ENCODE results near the gene SLC10A3. TPM values are rescaled to one million over a fixed set of nuclear protein-coding genes. Genes with fewer than 3 reads are reported as not detected.

The SLC10A3 gene
- total and polyA plus RNA-seq, 2 of the 13 experiments (the other 11 are each of a cell fraction or from before 2014, with no cell fraction given), result 10.1 to 11.5 TPM

DNA sequence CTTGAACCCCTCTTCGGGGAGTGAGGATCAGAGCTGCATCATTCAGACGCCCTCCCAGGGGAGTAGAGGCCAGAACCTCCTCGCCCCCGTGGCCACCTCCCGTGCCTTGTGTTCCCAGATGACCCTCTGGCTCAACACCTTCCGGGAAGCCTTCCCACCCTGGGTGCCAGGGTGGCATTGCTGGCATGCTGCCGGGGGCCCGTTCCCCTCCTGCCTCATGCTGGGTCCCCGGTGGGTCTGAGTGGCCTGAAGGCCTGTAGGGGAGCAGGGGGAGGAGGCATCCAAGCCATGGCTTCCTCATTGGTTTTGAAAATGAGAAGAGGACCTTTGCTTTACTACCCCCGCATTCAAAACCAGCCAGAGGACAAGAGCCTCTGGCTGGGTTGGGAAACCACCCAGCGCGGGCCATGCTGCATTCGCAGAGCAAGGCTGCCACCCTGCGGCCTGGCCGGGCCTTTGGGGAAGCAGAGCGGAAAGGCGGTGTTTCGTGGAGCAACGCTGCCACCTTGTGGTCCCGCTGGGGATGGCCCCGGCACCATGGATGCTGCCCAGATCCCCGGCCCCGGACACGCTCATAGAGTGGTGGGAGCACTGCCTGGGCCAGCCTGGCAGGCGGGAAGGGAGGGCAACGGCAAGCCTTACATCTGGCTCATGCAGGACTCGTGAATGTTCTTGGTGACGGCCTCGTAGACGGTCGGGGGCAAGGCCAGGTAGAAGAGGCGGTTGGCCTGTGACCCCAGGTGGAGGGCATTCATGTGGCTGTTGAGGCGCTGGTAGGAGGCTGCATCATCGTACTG, 44.3 kb upstream of the SLC10A3 start (continued):
- TF ChIP-seq POGZ (CRISPR knock-in tag; IDR thresholded peaks at IDR 0.05) (peak; percentile 31; the same call in 1 of the 2 replicates), ZNF788 (CRISPR knock-in tag; IDR thresholded peaks at IDR 0.05; ENCODE audit: borderline replicate concordance) (no peak), GATAD2A (CRISPR knock-in tag; IDR thresholded peaks at IDR 0.05) (0 out of 2 replicates have a peak, but pooled peaks have one; percentile 26), MTA1 (CRISPR knock-in tag; IDR thresholded peaks at IDR 0.05; ENCODE audit: borderline replicate concordance) (peak; percentile 13; the same call in 1 of the 2 replicates), HIVEP1 (CRISPR knock-in tag; IDR thresholded peaks at IDR 0.05) (0 out of 2 replicates have a peak, but pooled peaks have one; percentile 26), GABPB1 (CRISPR knock-in tag; IDR thresholded peaks at IDR 0.05) (peak; percentile 66), KLF6 (CRISPR knock-in tag; IDR thresholded peaks at IDR 0.05) (0 out of 2 replicates have a peak, but pooled peaks have one; percentile 27), ZNF251 (CRISPR knock-in tag; IDR thresholded peaks at IDR 0.05) (no peak), ZNF660 (CRISPR knock-in tag; IDR thresholded peaks at IDR 0.05; ENCODE audit: borderline replicate concordance, low read depth) (no peak), NR2F6 (IDR thresholded peaks at IDR 0.05) (no peak), NR2F6 (CRISPR knock-in tag; IDR thresholded peaks at IDR 0.05) (0 out of 2 replicates have a peak, but pooled peaks have one; percentile 43), KMT2A (CRISPR knock-in tag; IDR thresholded peaks at IDR 0.05) (peak; percentile 41; the same call in 1 of the 2 replicates), JUN (CRISPR knock-in tag; IDR thresholded peaks at IDR 0.05) (no peak), NONO (IDR thresholded peaks at IDR 0.05) (no peak), NONO (CRISPR knock-in tag; conservative IDR thresholded peaks at IDR 0.05) (0 out of 2 replicates have a peak, but pooled peaks have one; percentile 59), MAX (IDR thresholded peaks at IDR 0.05) (peak; percentile 53; the same call in 1 of the 2 replicates), FOSL2 (CRISPR knock-in tag; IDR thresholded peaks at IDR 0.05) (peak; percentile 48), ZBTB3 (CRISPR knock-in tag; IDR thresholded peaks at IDR 0.05; ENCODE audit: borderline replicate concordance, low read depth) (no peak), HNRNPL (IDR thresholded peaks at IDR 0.05; ENCODE audit: low read depth, low read length) (peak; percentile 78), MXI1 (IDR thresholded peaks at IDR 0.05; ENCODE audit: borderline replicate concordance, low read depth, low read length) (peak; percentile 55; the same call in 1 of the 3 replicates), THRA (CRISPR knock-in tag; IDR thresholded peaks at IDR 0.05; ENCODE audit: borderline replicate concordance) (0 out of 2 replicates have a peak, but pooled peaks have one; percentile 26)
- TF ChIP-seq, protein P1, sequence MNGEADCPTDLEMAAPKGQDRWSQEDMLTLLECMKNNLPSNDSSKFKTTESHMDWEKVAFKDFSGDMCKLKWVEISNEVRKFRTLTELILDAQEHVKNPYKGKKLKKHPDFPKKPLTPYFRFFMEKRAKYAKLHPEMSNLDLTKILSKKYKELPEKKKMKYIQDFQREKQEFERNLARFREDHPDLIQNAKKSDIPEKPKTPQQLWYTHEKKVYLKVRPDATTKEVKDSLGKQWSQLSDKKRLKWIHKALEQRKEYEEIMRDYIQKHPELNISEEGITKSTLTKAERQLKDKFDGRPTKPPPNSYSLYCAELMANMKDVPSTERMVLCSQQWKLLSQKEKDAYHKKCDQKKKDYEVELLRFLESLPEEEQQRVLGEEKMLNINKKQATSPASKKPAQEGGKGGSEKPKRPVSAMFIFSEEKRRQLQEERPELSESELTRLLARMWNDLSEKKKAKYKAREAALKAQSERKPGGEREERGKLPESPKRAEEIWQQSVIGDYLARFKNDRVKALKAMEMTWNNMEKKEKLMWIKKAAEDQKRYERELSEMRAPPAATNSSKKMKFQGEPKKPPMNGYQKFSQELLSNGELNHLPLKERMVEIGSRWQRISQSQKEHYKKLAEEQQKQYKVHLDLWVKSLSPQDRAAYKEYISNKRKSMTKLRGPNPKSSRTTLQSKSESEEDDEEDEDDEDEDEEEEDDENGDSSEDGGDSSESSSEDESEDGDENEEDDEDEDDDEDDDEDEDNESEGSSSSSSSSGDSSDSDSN (CRISPR knock-in tag; IDR thresholded peaks at IDR 0.05), result peak; percentile 49
- TF ChIP-seq, protein P2, sequence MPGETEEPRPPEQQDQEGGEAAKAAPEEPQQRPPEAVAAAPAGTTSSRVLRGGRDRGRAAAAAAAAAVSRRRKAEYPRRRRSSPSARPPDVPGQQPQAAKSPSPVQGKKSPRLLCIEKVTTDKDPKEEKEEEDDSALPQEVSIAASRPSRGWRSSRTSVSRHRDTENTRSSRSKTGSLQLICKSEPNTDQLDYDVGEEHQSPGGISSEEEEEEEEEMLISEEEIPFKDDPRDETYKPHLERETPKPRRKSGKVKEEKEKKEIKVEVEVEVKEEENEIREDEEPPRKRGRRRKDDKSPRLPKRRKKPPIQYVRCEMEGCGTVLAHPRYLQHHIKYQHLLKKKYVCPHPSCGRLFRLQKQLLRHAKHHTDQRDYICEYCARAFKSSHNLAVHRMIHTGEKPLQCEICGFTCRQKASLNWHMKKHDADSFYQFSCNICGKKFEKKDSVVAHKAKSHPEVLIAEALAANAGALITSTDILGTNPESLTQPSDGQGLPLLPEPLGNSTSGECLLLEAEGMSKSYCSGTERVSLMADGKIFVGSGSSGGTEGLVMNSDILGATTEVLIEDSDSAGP (CRISPR knock-in tag; IDR thresholded peaks at IDR 0.05; ENCODE audit: borderline replicate concordance), result peak; percentile 70

Data from HepG2 (cell line).